Suppressor macrophage treated with lipopolysaccharide for 4 hours (primary cell): Measurements from ENCODE around the gene CLC.
"Not testable (repeated sequence)": the region's sequence is repeated elsewhere in the genome, so short reads cannot be mapped to it uniquely, and the experiment has no call there.

Experiments
- DNase-seq: peaks from one replicate; pipeline ENCODE4 v3.0.0-alpha.2; 2020

The CLC gene

DNA sequence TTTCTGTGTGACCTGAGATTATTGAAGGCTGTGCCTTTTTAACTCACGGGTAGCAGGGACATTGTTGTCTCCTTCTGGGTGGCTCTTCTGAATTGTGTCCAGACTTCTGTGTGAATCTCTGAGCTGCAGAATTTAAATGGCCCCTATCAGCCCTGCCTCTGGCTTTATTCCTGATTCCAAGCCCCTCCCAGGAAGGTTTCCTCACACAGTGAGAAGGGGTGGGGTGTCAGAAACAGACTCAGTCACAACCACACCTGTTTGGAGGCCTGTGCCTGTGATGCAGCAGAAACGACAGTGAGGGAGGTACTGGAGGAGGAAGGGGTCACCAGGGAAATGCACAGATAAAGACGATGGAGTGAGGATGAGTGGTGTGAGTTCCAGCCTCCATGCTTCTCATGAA lies at the start of gene CLC:
CLC (minus strand) TSS at position 139 of the 400 bp plus-strand sequence; CDS start at position 62, 77 bp downstream.
- no peak for DNase-seq

DNA sequence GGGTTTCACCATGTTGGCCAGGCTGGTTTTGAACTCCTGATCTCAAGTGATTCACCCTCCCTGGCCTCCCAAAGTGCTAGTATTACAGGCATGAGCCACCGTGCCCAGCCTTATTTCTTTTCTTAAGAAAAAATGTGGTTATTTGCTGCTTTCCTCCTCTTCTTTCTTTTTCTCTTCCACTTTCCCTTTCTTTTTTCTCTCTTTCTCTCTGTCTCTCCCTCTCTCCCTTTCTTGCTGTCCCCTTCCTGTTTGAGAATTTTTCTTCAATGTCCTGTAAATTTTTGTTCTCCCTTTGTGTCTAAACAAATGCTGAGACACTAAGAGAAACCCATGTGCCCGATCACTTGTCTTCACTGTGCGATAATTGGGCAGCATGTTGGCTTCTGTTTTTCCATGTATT lies 43.1 kb upstream of the CLC start:
- DNase-seq = no peak

GRCh38 chr19:39778763-39779162 lies 40.9 kb upstream of the CLC start, which contains the start of gene LEUTX:
Gene LEUTX (plus strand): TSS chr19:39778854. CDS start chr19:39778921, 67 bp downstream.
- no peak for DNase-seq

- DNase-seq = no peak
Observed at GRCh38 chr19:39768786-39769185, 31.0 kb upstream of the CLC start.

DNA sequence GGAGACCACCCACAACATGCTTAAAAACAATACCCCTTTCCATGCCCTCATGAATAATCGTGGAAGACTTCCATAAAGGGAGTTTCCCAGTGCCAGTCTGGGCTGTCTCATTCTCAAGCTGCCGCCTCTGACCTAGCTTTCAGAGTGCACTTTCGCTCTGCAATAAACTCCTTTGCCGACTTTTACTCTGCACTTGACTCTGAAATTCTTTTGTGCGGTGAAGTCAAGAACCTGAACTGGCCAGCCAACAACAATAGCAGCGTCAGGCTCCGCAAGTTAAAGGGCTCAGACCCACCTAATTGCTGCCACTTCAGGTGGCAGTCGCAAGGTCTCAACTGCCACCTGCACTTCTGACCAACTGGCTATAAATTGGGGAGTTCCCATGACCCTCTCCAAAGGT lies 30.5 kb upstream of the CLC start:
- no peak for DNase-seq

DNA sequence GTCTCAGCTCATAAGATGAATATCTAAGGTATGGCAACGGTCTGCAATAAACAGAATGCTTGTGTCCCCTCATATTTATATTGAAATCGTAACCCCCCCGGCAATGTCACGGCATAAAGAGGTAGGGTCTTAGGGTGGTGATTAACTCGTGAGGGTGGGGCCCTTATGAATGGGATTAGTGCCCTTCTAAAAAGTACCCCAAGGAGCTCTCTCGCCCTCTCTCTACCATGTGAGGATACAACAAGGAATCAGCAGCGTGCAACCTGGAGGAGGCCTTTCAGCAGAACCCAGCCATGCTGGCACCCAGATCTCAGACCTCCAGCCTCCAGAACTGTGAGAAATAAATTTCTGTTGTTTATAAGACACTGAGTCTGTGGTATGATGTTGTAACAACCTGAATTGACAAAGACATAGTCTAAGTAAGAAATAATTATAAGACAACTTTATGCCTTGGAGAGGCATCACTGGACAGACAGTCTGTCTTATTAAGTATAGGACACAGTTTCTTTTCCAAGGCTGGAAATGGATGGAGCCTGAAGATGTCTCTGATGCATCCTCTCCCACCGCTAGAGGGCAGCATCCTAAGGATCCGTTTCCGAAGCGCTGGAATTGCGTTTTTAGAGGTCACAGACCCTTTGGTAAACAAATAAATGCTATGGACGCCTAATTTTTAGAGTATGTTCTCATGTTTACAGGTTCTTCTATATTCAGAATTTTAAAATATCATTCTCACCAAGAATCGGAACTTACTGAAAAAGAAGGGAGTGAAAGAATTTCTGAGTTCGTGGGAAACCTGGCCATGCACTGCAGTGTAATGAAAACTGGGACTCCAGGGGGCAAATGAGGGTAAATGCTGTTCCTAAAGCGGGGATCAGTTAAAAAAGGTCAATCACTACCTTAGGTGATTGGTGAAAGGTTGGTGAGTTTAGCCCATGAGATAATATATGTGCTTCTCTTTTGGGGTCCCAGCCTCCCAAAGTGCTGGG lies 27.6 kb upstream of the CLC start:
- DNase-seq = peak; percentile 73

- DNase-seq = not testable (repeated sequence)
Observed at GRCh38 chr19:39761851-39762250, 24.0 kb upstream of the CLC start.

DNA sequence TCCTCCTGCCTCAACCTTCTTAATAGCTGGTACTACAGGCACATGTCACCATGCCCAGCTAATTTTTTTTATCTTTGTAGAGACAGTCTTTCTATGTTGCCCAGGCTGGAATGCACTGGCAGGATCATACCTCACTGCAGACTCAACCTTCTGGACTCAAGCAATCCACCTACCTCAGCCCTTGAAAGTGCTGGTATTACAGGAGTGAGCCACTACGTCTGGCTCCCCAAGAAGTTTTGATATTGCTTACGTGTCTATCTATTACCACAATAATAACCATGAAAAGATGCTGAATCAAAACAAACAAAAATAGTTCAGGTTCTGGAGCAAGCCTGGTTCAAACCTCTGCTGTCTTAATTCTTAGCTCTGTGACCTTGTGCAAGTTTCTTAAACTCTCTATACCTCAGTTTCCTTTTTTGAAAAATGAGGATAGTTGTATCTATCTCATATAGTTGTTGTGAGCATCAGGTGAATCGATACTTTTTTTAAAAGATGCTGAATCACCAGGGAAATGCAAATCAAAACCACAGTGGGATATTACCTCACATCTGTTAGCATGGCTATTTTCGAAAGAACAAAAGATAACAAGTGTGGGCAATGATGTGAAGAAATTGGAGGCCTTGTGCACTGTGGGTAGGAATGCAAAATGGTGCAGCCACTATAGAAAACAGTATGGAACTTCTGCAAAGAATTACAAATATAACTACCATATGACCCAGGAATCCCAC lies 21.8 kb upstream of the CLC start:
- no peak for DNase-seq

DNA sequence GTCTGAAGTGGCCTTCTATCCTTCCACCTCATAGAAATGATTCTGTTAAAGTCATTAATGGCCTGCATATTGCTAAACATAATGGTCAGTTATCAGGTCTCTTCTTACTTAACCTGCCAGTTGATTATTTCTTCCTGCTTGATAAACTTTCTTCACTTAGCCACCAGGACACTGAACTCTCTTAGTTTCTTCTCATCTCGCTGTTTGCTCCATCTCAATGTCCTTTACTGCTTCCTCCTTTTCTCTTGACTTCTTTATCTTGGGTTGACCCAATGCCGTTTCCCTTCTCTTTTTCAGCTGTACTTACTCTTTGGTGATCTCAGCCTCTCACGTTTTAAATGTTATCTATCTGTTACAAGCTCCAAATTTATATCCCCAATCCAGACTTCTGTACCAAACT lies 17.1 kb upstream of the CLC start:
- DNase-seq = no peak

DNA sequence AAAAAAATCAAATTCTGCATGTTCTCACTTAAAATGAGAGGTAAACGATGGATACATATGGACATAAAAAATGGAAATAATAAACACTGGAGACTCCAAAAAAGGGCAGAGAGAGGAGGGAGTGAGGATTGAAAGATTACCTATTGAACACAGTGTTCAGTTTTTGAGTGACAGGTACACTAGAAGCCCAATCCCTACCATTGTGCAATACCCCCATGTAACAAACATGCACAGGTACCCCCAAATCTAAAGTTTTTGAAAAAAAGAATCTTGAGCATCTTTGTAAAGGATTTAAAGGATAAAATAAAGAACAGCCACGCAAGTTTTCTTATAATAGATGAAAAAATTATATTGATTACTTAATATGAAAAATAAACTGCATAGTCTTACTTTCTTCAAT lies 16.7 kb upstream of the CLC start:
- no peak for DNase-seq

DNA sequence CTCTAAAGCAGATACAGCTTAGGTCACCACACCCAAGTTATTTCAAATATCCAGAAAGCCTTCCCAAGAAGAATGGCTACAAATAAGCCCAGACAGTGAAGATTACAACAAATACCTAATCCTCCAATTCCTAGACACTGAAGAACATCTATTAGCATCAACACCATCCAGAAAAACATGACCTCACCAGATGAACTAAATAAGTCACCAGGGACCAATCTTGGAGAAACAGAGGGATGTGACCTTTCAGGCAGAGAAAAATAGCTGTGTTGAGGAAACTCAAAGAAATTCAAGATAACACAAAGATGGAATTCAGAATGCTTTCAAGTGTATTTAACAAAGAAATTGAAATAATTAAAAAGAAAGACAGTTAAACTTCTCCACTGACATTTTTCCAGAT lies 15.0 kb upstream of the CLC start:
- no peak for DNase-seq

GRCh38 chr19:39752390-39752789 lies 14.6 kb upstream of the CLC start:
- DNase-seq = no peak

DNA sequence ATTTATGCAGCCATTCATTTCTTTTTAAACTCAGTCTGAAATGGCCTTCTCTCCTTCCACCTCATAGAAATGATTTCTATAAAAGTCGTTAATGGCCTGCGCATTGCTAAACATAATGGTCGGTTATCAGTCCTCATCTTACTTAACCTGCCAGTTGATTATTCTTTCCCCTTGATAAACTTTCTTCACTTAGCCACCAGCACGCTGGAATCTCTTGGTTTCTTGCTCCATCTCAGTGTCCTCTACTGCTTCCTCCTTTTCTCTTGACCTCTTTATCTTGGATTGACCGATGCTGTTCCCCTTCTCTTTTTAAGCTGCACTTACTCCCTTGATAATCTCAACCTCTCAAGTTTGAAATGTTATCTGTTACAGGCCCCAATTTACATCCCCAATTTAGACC lies 12.2 kb upstream of the CLC start:
- no peak for DNase-seq

- no peak for DNase-seq
Observed at GRCh38 chr19:39746836-39747529, 9.2 kb upstream of the CLC start.

GRCh38 chr19:39745643-39746042 lies 7.8 kb upstream of the CLC start:
- peak; percentile 37 for DNase-seq

- DNase-seq = peak; percentile 16
Observed at GRCh38 chr19:39740395-39740794, 2.6 kb upstream of the CLC start.

GRCh38 chr19:39738814-39739213 lies 985 bp upstream of the CLC start:
- DNase-seq = peak; percentile 54

DNA sequence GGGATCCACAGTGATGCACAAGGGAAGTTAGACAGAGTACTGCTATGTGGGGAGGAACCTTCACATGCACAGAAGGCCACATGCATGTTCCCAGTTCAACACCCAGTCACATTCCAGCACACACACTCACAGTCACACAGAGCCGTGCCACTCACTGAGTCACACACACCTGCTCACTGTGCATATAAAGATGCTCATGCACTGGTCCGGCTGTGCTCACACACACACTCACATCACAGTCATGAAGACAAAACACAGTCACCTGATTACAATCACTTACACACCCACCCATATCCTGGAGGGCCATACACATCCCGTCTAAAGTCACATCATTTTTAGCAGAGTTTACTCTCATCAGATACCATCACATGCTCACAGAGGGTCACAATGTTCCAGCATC lies 478 bp downstream of the CLC start:
- no peak for DNase-seq

GRCh38 chr19:39736088-39736487 lies 1.7 kb downstream of the CLC start:
- no peak for DNase-seq

- DNase-seq = no peak
Observed at GRCh38 chr19:39735688-39736087, 2.1 kb downstream of the CLC start.

- DNase-seq = no peak
Observed at GRCh38 chr19:39733841-39734240, 4.0 kb downstream of the CLC start.

DNA sequence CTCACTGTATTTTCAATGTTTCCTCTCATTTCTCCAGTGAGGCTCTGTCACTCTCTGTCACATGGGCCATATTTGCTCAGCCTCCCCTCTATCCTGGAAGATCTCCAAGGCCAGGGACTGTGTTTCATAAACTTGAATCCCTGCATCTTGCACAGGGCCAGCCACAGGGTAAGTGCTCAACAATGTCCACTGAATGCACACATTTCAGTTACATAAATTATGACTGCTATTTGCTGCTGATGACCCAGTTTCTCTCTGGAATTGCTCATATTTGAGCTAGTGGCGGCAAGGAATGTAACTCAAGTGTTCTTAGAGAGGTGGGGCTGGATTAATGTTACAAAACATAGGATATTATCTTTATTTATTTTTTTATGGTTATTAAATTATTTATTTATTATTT lies 6.1 kb downstream of the CLC start:
- no peak for DNase-seq

DNA sequence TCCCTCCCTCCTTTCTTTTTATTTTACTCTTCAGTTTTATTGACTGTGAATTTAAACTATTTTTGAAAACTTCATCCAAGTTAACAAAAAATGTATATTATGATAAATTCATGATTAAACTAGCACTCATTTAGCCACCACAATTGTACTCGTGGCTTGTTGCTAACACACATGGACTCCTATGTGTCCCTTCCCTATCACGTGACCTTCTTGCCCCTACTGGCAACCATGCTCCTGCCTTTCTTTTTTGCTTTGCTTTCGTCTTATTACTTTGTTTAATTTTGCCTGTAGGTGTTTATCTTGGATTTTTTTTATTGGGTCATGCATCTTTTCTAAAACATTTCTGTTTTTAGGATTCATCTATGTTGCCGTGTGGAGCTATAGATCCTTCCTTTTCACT lies 8.2 kb downstream of the CLC start:
- DNase-seq = no peak
